ENCODE results near the gene TRAF2. TPM values are rescaled to one million over a fixed set of nuclear protein-coding genes. Genes with fewer than 3 reads are reported as not detected.

The TRAF2 gene
- total and polyA plus RNA-seq, 2 of the 8 experiments (the other 6 are each of a cell fraction or from before 2014, with no cell fraction given), result 26.9 to 50.2 TPM

- TF ChIP-seq PHF8 (conservative IDR thresholded peaks at IDR 0.05; ENCODE audit: low read depth, low read length) (no peak), KDM5A (IDR thresholded peaks at IDR 0.05; ENCODE audit: low read length) (no peak), ATF3 (IDR thresholded peaks at IDR 0.05; ENCODE audit: insufficient read depth, low read depth, low read length) (no peak)
- TF ChIP-seq, protein P1, sequence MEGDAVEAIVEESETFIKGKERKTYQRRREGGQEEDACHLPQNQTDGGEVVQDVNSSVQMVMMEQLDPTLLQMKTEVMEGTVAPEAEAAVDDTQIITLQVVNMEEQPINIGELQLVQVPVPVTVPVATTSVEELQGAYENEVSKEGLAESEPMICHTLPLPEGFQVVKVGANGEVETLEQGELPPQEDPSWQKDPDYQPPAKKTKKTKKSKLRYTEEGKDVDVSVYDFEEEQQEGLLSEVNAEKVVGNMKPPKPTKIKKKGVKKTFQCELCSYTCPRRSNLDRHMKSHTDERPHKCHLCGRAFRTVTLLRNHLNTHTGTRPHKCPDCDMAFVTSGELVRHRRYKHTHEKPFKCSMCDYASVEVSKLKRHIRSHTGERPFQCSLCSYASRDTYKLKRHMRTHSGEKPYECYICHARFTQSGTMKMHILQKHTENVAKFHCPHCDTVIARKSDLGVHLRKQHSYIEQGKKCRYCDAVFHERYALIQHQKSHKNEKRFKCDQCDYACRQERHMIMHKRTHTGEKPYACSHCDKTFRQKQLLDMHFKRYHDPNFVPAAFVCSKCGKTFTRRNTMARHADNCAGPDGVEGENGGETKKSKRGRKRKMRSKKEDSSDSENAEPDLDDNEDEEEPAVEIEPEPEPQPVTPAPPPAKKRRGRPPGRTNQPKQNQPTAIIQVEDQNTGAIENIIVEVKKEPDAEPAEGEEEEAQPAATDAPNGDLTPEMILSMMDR (IDR thresholded peaks at IDR 0.05; ENCODE audit: control extremely low read depth in 1 of 3, insufficient read depth in 1 of 3, low read depth in 1 of 3, low read length in 3 of 3), result no peak
These were observed 43.7 kb downstream of the TRAF2 start (continued) for GRCh38 chr9:136930014-136930413.

All from H1 (cell line).